COR-L47 (cell line): ENCODE data around the gene RET.
A peak's percentile ranks its signal among the peaks of the same experiment; 100 is the strongest.
"Not testable (repeated sequence)": the region's sequence is repeated elsewhere in the genome, so short reads cannot be mapped to it uniquely, and the experiment has no call there.

Experiments
- DNase-seq: peaks from one replicate; lab custom pipeline; 2025; lab: John Stamatoyannopoulos, UW

RET gene

DNA sequence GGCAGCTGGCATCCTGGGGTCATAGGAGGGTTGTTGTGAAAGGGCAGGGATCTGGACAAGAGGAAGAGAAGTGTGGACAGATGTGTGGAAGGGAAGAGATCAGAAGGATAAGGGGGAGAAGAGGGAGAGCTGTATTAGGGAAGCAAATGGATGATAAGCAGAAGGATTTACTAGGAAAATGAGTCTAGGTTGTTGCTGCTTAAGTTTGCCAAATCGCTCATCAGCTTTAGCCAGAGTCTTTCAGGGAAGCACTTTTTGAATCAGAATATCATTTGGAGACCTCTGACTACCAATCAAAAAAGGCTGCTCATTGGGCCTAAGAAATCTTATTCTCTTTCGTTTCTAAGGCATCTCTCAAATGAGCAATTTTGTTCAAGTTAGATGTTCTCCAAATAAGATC, 58.8 kb downstream of the RET start:
- DNase-seq, result no peak

DNA sequence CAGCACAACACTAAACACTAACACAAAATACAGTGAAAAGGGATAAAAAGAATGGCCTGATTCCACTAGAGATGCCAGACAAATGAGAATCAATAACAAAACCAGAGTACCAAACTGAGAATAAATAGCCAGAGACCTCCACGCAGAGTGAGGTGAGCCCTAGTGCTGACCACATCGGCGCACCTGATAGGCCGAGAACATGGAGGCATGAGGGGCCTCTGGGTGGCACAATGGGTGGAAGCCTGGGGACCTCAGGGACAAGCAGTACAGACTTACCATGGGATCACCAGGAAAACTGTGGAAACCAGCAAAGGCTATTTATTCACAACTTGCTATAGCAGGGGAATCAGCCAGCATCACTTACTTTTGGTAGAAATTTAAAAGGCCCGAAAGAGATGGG, 59.6 kb downstream of the RET start:
- DNase-seq, result no peak

DNA sequence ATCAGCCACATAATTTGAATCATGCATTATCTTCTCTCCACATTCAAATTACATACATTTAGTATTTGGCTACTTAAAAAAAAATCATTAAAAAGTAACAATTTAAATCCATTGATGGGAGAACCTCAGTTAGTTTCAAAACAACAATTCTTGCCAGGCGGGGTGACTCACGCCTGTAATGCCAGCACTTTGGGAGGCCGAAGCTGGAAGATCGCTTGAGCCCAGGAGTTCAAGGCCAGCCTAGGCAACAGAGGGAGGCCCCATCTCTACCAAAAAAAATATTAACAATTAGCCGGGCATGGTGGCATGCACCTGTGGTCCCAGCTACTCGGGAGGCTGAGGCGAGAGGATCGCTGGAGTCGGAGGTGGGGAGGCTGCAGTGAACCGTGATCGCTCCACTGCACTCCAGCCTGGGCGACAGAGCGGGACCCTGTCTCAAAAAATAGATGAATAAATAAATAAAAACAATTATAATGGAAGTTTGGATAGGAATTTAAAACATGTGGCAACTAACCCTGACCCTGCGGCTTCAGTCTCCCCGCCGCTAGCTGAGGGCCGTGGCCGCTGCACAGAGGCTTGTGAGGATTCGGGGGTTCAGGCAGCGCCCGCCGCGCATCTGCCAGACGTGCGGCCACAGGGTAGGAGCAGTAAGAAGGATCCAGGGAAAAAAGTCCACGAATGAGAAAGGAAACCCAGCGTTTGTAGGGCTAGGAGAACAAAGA, 60.3 kb downstream of the RET start:
- DNase-seq, result no peak

DNA sequence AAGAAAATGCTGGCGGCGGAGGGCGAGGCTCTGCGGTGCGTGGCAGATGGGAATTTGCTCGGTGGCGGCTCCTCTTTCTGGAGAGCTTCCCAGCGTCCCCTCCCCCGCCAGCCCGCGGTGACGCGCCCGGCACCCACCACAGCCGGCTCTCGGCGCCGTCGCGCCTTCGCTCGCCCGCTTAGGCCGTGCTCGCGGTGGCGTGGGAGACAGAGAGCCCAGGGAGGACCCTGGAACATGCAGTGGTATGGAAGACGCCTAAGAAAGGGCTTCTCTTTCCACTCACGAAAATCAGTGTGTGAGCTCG, 60.8 kb downstream of the RET start:
- DNase-seq, result peak; percentile 18

DNA sequence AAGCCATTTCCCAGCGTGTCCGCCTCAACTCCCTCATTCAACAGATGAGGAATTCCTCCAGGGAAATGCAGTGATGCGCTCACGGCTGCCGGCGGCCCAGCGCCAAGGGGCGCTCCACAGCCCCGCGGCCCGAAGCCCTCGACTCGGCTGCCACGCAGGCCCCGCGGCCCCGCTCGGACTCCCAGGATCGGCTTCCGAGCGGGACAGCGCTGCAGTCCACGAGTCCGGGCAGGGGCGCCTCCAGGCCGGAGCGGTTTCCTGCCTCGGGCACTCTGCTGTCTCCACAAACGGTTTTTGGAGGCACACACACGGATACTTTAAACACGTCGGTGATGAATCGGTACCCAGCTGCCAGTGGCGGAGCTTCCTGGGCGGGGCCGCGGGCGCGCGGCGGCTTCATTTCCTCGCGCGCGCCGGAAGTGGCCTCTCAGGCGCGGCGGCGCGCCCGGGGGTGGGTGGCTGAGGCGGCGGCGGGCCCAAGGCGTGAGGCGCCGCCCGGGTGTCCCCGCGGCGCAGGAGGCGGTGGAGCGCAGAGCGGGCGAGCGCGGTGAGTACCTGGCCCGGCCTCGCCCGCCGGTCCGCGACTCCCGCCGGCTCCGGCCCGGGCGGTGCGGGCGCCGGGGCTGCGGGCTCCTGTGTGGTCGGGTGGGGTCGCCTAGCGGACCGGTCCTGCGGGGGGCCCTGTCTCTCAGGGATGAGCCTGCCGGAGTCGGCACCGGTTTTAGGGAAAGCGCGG, 61.3 kb downstream of the RET start, which contains the start of gene CSGALNACT2:
Gene CSGALNACT2 (plus strand): TSS at position 425 of the 736 bp plus-strand sequence. CDS start 16,705 bp downstream, outside the sequence.
- peak; percentile 64 for DNase-seq

DNA sequence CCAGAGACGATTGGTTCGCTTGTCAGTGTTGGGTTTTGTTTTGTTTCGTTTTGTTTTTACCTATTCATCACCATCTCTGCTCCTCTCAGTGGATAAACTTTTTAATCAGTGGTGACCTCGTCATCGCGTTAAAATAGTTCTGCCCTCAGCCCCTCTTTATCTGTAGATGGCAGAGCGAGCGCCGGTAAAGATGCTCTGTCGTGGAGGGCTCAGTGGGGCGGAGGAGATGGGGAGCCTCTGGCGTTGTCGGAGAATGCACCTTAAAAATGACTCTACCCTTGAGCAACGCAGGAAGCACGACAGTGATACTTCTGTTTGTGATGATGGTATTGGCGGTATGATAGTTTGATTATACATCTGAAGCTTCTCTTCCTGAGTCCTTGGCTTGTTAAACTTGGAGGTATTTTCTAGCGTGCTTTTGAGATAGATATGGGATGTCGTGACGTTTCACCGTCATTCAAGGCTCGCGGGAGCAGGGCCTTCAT, 61.9 kb downstream of the RET start:
- DNase-seq, result no peak

DNA sequence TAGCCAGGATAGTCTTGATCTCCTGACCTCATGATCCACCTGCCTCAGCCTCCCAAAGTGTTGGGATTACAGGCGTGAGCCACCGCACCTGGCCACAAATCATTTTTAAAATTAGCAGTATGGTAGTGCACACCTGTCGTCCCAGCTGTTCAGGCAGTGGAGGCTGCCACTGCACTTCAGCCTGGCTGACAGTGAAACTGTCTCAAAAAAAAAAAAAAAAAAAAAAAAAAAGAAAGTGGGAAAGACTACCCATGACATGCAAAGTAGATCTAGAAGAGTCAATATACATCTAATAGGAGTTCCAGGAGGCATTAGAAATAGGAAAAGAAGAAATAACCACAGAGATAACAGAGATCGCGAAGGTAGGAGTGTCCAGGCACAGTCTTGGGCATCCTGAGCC, 64.6 kb downstream of the RET start:
- no peak for DNase-seq

DNA sequence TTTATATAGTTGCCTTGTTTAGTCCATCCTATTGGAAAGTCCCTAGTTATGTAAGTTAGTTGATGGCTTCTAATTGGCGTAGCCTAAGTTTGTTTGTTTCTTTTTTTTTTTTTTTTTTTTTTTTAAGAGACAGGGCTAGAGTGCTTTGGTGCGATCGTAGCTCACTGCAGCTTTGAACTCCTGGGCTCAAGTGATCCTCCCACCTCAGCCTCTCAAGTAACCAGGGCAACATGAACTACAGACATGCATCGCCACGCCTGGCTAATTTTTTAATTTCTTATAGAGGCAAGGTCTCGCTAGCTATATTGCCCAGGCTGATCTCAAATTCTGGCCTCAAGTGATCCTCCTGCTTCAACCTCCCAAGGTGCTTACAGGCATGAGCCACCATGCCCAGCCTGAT, 68.4 kb downstream of the RET start:
- no peak for DNase-seq

DNA sequence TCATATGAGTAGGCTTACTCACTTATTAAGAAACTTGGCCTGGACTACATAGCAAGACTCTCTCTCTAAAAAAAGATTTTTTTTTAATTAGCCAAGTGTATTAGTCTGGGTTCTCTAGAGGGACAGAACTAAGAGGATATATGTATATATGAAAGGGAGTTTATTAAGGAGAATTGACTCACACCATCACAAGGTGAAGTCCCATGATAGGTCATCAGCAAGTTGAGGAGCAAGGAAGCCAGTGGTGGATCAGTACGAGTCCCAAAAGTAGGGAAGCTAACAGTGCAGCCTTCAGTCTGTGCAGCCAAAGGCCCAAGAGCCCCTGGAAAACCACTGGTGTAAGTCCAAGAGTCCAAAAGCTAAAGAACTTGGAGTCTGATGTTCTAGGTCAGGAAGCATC, 69.1 kb downstream of the RET start:
- DNase-seq, result not testable (repeated sequence)

DNA sequence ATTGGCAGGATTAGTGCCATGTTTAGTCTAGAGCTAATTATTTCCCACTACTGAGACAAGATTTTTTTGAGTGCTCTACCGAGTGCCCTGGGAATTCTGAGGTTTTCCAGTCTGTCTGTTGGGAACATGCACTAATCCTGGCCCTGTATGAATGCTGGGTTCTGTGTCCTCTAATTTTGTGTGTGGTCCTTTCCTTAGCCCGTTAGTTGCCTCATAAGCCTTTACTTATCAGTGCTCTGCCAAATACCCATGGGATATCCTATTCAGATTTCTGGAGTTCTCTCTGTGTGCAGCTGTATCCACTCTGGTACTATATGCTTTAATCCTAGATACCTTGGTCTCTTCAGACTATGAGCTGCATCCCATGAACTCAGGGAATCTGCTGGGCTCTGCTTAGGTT, 74.5 kb downstream of the RET start:
- DNase-seq, result no peak

DNA sequence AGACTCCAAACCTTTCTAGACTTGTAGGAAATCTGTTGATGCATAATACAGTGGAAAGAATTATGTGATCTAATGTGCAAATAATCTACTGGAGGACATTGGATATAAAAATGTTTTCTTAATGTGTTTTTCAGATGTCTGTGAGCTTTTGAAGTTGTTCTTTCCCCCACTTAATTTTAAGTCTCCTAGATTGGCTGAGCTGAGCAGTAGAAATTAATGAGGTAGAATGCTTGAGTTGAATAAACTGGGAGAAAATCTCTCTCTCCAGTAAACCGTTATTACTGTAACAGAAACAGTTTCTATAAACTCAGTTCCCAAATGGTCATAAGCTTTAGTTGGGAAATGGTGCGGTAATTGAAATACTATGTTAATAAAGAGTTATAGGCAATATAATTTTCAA, 77.0 kb downstream of the RET start:
- DNase-seq, result no peak

DNA sequence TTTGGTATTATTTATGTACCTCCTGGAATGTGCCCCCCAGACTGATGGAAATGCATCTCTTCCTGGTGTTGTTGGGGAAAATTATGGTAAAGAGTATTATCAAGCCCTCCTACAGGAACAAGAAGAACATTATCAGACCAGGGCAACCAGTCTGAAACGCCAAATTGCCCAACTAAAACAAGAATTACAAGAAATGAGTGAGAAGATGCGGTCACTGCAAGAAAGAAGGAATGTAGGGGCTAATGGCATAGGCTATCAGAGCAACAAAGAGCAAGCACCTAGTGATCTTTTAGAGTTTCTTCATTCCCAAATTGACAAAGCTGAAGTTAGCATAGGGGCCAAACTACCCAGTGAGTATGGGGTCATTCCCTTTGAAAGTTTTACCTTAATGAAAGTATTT, 78.4 kb downstream of the RET start:
- no peak for DNase-seq

DNA sequence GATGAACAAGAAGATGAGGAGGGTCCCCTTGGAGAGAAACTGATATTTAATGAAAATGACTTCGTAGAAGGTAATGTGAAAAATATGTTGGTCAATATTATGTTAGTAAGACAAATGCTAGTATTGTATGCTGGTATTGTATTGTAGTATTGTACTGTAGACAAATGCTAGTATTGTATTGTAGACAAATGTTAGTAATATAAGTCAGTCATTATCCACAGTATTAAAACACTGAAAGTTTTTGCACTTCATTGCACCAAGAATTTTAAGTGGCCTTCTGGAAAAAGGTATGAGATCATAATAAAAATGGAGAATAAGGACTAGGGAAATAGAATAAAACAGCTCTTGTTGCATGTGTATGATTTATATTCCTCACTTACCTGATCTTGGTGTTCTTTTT, 78.9 kb downstream of the RET start:
- DNase-seq, result no peak

DNA sequence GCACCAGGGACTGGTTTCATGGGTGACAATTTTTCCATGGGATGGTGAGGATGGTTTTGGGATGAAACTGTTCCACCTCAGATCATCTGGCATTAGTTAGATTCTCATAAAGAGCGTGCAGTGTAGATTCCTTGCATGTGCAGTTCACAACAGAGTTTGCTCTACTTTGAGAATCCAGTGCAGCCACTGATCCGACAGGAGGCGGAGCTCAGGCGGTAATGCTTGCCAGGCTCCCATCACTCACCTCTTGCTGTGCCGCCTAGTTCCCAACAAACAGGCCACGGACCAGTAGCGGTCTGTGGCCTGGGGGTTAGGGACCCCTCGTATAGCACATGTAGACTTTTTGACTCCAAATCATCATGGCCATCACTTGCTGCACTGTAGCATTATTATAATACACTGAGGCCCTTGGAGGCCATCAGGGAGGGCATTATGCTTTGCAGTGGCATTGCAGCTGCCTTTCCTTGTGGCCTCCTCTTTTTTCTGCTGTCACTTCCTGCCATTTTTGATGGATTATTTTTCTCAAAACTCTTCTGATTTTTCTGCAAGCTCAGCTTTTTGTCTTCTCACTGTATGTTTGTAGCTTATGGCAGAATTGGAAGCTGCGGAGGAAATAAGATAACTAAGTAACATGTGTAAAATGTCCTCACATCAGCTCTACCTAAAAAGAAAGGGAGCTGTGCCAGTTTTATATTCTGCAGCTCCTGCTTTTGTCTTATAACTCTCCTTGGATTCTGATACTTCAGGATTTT, 79.9 kb downstream of the RET start:
- DNase-seq, result no peak

DNA sequence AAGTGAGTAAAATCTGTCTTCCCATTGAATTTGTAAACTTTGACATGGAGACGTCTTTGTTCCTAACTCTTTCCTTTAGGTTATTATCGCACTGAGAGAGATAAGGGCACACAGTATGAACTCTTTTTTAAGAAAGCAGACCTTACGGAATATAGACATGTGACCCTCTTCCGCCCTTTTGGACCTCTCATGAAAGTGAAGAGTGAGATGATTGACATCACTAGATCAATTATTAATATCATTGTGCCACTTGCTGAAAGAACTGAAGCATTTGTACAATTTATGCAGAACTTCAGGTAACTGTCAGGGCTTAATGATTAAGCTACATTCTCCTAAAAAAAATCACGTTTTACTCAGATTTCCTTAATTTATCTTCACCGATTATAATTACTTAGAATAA, 81.8 kb downstream of the RET start:
- no peak for DNase-seq

DNA sequence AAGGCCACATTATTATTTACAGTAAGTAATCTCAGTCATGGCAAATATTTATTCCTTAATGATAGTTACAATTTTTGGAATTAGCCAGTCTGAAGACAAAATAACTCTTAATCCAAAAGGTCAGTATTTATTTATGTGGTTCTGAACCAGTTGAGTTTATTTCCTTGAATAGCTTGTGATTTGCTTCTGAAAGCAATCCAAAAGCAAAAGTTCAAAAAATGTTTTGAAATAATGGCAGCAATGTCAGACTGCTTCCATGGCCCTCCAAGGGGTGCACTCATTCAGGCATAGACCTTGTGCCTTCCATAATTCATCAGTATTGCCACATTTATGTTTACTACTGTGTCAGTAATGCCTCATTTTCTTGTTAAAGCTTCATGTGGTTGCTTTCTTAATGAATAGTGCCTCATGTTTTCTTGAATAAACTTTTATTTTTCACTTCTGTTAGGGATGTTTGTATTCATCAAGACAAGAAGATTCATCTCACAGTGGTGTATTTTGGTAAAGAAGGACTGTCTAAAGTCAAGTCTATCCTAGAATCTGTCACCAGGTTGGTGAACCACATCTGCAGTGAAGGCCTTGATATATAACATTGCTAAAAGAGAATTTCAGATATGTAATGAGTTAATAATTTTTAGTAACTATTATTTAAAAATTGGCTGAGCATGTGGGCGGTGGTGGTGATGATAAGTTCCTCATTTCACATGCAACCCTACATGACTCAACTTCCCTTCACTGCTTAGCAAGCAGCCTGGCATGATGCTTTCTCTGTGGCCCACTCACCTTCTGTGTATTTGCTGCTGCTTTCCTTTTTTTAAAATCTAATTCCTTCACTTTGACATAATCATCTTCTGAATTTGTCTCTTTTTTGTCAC, 83.4 kb downstream of the RET start:
- DNase-seq, result no peak

DNA sequence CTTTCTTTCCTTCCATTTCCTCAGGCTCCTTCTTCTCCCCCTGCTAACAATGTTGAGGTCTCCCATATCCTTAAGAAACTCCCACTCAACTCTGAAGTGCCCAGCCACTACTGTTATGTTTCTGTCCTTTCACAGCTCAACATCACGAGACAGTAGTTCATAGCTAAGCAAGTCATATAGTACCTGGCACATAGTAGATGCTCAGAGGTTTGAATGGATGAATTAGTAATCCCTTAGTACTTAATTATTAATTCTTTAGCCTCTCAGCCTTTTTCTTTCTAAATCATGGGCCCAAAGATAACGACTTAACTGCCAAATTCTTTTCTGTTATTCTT, 84.0 kb downstream of the RET start:
- DNase-seq, result no peak

DNA sequence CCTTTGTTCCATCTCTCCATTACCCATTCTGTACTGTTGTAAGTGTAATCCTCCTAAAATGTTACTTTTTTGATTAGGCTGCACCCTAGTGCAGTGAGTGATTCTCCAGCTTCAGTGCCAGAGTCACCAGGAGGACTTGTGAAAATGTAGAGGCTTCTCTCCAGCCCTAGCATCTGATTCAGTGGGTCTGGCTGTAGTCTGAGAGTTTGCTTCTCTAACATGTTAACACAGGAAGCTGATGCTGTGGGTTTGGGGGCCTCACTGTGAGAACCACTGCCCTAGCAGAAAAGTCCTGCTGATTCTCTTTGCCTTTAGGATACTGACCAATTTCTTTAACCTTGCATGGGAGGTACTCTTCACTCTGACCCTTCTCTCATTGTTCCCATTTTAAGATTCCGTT, 85.7 kb downstream of the RET start:
- DNase-seq, result no peak

DNA sequence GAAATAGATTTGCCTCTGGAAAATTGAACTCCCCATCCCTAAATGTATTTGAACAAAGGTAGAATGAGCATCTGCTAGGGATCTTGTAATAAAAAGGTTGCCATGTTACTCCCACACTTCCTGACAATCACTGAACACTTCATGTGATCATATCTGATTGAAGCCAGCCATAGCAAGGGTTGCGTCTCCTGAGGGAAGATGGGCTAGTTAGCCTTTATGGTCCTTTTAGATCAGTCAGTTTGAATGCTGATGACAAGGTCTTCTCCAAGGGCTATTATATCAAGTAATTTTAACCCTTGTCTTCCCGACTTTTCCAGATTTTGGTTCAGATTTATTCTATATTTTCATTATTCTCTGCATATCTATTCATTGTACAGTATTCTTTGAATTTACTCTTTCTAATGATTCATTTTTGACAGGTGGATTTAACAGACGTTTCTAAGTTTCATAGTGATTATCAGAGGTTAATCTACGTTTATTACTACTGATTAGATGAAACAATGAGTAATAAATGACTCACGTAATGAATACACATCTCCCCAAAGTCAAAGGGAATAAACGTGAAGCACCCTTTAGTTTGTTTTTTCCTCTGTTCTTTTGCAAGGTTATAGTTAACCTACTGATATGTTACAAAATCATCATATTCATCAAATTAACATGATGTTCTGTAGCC, 89.5 kb downstream of the RET start:
- DNase-seq, result no peak

DNA sequence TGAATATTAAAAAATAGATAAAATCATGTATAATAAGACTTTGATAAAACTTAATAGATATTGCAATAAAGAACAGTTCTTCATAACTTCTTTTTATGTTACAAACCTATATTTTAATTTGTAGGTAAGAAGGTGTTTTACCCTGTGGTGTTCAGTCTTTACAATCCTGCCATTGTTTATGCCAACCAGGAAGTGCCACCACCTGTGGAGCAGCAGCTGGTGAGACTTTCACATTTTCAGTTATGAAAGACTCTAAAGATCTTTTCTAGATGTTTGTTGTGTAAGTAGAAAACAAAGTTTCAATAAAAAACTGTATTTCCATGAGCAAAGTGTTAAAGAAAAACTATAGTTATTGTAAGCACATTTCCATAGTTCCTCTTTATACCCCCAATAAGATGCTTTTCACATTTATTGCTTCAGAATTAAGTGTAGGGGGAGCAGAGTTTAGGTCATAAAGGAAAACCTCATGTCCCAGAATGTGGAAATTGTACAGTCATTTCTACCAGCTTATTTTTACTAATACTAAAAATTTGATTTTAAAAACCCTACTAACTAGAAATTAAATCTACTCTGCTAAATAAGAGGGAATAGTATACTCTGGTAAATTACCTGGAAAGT, 90.1 kb downstream of the RET start:
- DNase-seq, result peak; percentile 15

DNA sequence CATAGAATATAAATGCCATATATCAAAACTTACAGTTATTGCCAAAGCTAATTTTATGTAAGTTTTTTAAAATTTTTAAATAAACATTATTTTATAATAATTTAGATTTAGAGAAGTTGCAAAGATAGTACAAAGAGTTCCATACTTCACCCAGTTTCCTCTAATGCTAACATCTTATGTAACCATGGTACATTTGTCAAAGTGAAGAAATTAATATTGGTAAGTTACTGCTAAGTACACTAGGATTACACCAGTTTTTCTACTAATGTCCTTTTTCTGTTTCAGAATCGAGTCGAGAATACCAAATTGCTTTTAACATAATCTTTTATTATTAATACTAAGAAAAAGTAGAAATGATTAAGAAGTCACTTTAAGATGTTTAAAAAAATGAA, 90.6 kb downstream of the RET start:
- DNase-seq, result no peak
